Spinal cord (tissue), 10 donors: ENCODE data around the gene FSD1. TPM values are rescaled to one million over a fixed set of nuclear protein-coding genes. Genes with fewer than 3 reads are reported as not detected.
A peak's percentile ranks its signal among the peaks of the same experiment; 100 is the strongest.
"Not testable (repeated sequence)": the region's sequence is repeated elsewhere in the genome, so short reads cannot be mapped to it uniquely, and the experiment has no call there.

Experiments
- DNase-seq, 6 donors: peaks; one replicate each; pipeline versions ENCODE4 v3.0.0 to v3.0.0-alpha.2; 2013 to 2015; ENCODE audit warnings: low spot score in 6 of 6, low read depth in 4 of 6
- H3K27ac ChIP-seq: one replicate; pipeline ENCODE4 v1.5.1; 2013; ENCODE audit warnings: low read depth, low read length, control low read depth
- H3K27me3 ChIP-seq: one replicate; pipeline ENCODE4 v1.6.1; 2013; ENCODE audit warnings: low read length; ENCODE audit not compliant: control insufficient read depth, insufficient read depth
- H3K36me3 ChIP-seq: one replicate; pipeline ENCODE4 v1.6.1; 2013; ENCODE audit warnings: low read length; ENCODE audit not compliant: control insufficient read depth, insufficient read depth
- H3K4me1 ChIP-seq: one replicate; pipeline ENCODE4 v1.6.1; 2013; ENCODE audit warnings: low read length; ENCODE audit not compliant: control insufficient read depth, insufficient read depth
- H3K4me3 ChIP-seq: one replicate; pipeline ENCODE4 v1.5.1; 2013; ENCODE audit warnings: low read depth, low read length, control low read depth
- H3K9me3 ChIP-seq: one replicate; pipeline ENCODE4 v1.6.1; 2013; ENCODE audit warnings: low read length; ENCODE audit not compliant: control insufficient read depth, insufficient read depth
- WGBS: methylation state at CpG from one replicate; pipeline ENCODE4 v1.1.5; 2013; ENCODE audit warnings: missing lambda C conversion rate; ENCODE audit not compliant: insufficient coverage; 5-methylcytosine and 5-hydroxymethylcytosine counted together
- polyA plus RNA-seq, 2 donors: library from polyadenylated mRNA; unstranded; fragments of 120-200 nt; gene quantifications; one replicate each; pipeline ENCODE4 v1.2.1, GENCODE V29; 2013; ENCODE audit not compliant: insufficient read length in 2 of 2
- total RNA-seq, 2 donors: library from RNA; depleted of rRNA in 1 of 2; stranded (reverse); fragments of 120-200 nt in 1 of 2; fragments of >200 nt in 1 of 2; gene quantifications; one replicate each; pipeline versions ENCODE4 v1.2.3 to v1.2.4, GENCODE V29; 2013 to 2014
- donor health status: healthy.

Gene FSD1
- total and polyA plus RNA-seq, 4 donors = 15.9 to 118 (median 70.8) TPM

DNA sequence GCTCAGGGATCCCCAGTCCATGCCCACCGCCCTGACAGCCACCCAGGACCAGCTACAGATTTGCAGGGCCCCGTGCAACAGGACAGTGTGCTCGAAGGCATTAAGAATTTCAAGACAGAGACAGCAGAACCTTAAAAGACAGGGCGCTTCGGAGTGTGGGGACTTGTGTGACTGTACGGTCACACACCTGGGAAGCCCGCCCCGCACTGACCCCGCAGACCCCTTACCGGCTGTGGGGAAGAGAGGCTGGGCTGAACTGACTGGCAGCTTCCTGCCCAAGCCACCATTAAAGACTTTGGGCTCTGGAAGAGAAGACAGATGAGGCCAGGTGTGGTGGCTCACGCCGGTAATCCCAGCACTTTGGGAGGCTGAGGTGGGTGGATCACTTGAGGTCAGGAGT is 19.8 kb downstream of the FSD1 start:
- Histone ChIP-seq H3K36me3 (peaks cover 34% of the 10 kb centered on the region), H3K9me3 (peaks cover 1% of the 10 kb centered on the region), H3K4me1 (peaks cover 26% of the 10 kb centered on the region), H3K27me3 (peaks cover 6% of the 10 kb centered on the region), H3K4me3 (no peak overlapping the region), H3K27ac (no peak overlapping the region)
- WGBS = 97% methylated on average over 5 of the region's 12 CpGs
- DNase-seq = no peak

DNA sequence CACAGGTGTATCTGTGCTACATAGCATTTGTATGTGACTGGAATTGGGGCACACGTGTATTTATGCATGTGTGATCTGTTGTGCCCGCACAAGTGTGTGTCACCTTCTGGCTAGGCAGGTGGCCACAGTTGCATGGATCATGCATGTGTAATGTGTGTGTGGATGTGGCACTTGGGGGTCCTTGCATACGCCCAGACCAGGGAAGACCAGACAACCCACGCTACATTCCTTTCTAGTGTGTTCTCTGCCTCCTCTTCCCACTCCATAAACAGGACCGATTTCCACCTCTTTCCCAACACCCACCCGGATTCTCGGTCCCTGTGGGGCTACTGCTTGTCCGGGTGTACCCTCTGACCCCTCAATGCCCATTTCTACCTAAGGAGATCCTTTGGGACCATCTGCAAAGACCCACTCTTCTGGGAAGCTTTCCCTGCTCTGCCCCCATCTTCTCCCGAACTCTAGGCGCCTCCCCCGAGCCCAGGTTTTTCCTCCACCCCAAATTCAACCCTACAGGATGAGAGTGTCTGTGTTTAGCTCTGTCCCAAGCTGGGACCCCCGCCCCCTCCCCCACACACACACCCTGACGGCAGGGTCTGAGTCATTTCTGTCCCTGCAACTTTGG is 21.9 kb downstream of the FSD1 start:
- no peak for DNase-seq
- 41% methylated on average over 13 of the region's 13 CpGs for WGBS
- H3K27me3 ChIP-seq = peaks cover 6% of the 10 kb centered on the region
- H3K9me3 ChIP-seq = no peaks in the 10 kb centered on the region
- peaks cover 29% of the 10 kb centered on the region for H3K4me1 ChIP-seq
- H3K4me3 ChIP-seq = no peak overlapping the region
- peaks cover 25% of the 10 kb centered on the region for H3K36me3 ChIP-seq
- no peak overlapping the region for H3K27ac ChIP-seq

- peaks cover 6% of the 10 kb centered on the region for H3K27me3 ChIP-seq
- WGBS = 2% methylated on average over 31 of the region's 33 CpGs
Measured at GRCh38 chr19:4326837-4327251, 22.4 kb downstream of the FSD1 start.

DNA sequence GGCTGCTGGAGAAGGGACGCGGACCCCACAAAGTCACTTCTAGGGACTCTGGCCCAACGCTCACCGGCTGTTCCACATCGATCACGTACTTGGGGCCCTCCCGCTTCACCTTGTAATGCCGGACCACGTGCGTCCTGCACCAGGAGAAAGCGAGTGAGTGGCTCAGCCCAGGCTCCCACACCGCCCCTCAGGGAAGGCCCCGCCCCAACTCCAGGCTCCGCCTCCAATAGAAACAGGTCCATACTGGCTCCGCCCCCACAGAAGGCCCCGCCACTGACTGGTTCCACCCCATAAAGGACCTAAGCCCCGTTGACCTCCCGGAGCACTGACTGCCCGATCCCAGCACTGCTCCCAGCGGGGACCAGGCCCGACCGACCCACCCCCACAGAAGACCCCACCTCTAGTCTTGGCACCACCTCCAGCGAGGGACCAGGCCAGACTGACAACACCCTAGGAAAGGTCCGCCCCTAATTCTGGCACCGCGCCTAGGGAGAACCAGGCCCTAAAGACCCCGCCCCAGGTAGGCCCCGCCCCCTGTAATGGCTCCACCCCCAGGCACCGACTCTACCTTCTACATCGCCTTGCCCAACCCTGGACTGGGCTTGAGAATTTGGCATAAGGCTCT is 23.0 kb downstream of the FSD1 start:
- Histone ChIP-seq H3K27ac (no peak overlapping the region), H3K4me3 (peak overlapping the region; percentile 28), H3K9me3 (no peaks in the 10 kb centered on the region), H3K36me3 (peaks cover 23% of the 10 kb centered on the region), H3K27me3 (peaks cover 6% of the 10 kb centered on the region), H3K4me1 (peaks cover 29% of the 10 kb centered on the region)
- DNase-seq = peak in 2 of 6 donors; percentile 71 to 82
- WGBS = under 1% methylated on average over 28 of the region's 30 CpGs

More at GRCh38 chr19:4326837-4327251, 22.4 kb downstream of the FSD1 start:
- Histone ChIP-seq H3K36me3 (peaks cover 23% of the 10 kb centered on the region), H3K27ac (no peak overlapping the region), H3K4me3 (peak overlapping the region; percentile 23), H3K4me1 (peaks cover 29% of the 10 kb centered on the region), H3K9me3 (no peaks in the 10 kb centered on the region)
- DNase-seq = no peak

- peaks cover 29% of the 10 kb centered on the region for H3K4me1 ChIP-seq
- WGBS = 3% methylated on average over 12 of the region's 13 CpGs
- no peaks in the 10 kb centered on the region for H3K9me3 ChIP-seq
- H3K4me3 ChIP-seq = peak overlapping the region; percentile 28
- peak overlapping the region; percentile 16 for H3K27ac ChIP-seq
- H3K36me3 ChIP-seq = peaks cover 18% of the 10 kb centered on the region
- peaks cover 6% of the 10 kb centered on the region for H3K27me3 ChIP-seq
- no peak for DNase-seq
Measured at GRCh38 chr19:4327877-4328242, 23.5 kb downstream of the FSD1 start.

DNA sequence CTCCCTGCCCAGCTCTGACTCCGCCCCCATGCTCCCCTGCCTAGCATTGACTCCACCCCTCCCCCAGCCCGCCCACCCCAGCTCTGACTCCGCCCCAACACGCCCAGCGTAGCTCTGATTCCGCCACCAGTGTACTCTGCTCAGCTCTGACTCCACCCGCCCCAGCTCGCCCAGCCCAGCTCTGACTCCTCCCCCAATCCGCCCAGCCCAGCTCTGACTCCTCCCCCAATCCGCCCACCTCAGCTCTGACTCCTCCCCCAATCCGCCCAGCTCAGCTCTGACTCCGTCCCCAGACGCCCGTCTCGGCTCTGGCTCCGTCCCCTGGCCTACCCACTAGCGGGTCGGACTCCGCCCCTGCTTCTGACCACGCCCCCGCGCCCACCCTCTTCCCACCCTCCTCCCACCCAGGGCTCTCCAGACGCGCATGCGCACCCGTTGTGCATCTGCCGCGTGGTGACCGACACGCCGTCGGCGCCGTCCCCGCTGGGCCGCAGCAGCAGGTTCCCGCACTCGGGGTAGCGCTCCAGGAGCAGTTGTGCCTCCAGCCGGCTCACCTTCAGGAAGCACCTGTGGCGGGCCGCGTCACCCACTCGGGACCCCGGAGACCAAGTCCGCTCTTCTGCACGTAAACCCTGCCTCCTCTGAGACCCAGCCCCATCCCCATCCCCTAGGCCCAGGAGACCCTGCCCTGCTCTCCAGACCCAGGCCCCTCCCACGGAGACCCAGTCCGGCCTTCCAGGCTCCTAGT is 24.0 kb downstream of the FSD1 start:
- Histone ChIP-seq H3K27me3 (peaks cover 6% of the 10 kb centered on the region), H3K36me3 (peaks cover 13% of the 10 kb centered on the region), H3K27ac (peak overlapping the region; percentile 16), H3K4me3 (peak overlapping the region; percentile 74), H3K9me3 (no peaks in the 10 kb centered on the region), H3K4me1 (peaks cover 29% of the 10 kb centered on the region)
- 0% methylated on average over 41 of the region's 49 CpGs for WGBS
- DNase-seq = peak; percentile 87 to 99 (median 95)

GRCh38 chr19:4328991-4329681 is 24.7 kb downstream of the FSD1 start:
- H3K27ac ChIP-seq, H3K27me3 ChIP-seq, DNase-seq, H3K9me3 ChIP-seq, H3K36me3 ChIP-seq: not testable (repeated sequence)
- WGBS = 29% methylated on average over 23 of the region's 35 CpGs
- H3K4me3 ChIP-seq = peak overlapping the region; percentile 74
- H3K4me1 ChIP-seq = peaks cover 29% of the 10 kb centered on the region

- 92% methylated on average over 18 of the region's 19 CpGs for WGBS
- H3K4me3 ChIP-seq = no peak overlapping the region
Measured at GRCh38 chr19:4329858-4330257, 25.5 kb downstream of the FSD1 start.

GRCh38 chr19:4334929-4335570 is 30.7 kb downstream of the FSD1 start:
- Histone ChIP-seq H3K9me3 (no peaks in the 10 kb centered on the region), H3K36me3 (no peaks in the 10 kb centered on the region), H3K27ac (no peak overlapping the region), H3K27me3 (no peaks in the 10 kb centered on the region), H3K4me3 (no peak overlapping the region), H3K4me1 (peaks cover 15% of the 10 kb centered on the region)
- no peak for DNase-seq
- 97% methylated on average over 7 of the region's 7 CpGs for WGBS

More at GRCh38 chr19:4329858-4330257, 25.5 kb downstream of the FSD1 start:
- H3K4me1 ChIP-seq = peaks cover 29% of the 10 kb centered on the region
- peaks cover 6% of the 10 kb centered on the region for H3K27me3 ChIP-seq
- H3K36me3 ChIP-seq = peaks cover 2% of the 10 kb centered on the region
- H3K27ac ChIP-seq = no peak overlapping the region
- H3K9me3 ChIP-seq = no peaks in the 10 kb centered on the region
- no peak for DNase-seq
